ENCODE data around the gene LARP7. TPM values are rescaled to one million over a fixed set of nuclear protein-coding genes. Genes with fewer than 3 reads are reported as not detected.

Gene LARP7
- total RNA-seq, 1 donor from 2014 or later: 7.3 TPM

DNA sequence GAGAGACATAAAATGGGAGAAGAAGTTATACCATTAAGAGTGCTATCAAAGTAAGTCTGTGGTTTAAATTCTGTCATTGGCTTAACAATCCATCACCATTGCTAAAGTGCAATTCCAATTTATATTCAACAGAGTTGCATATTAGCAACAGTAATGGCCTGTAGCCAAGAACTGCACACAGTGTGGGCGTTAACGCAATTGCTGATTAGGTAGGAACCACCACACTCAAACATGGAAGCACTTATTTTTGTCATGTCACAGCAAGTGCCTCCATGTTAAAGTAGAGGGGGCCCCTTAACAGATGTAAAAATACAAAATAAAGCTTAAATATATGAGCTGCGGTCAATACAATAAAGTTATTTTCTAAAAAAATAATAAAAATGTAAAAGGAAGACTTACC, 10.8 kb downstream of the LARP7 start:
- Histone ChIP-seq H3K27me3 (no peaks in the 10 kb centered on the region), H3K9me3 (no peaks in the 10 kb centered on the region), H3K27ac (no peak overlapping the region), H3K36me3 (peaks cover 43 to 65% of the 10 kb centered on the region in 2 donors), H3K4me3 (no peak overlapping the region), H3K4me1 (no peaks in the 10 kb centered on the region)
- no peak for DNase-seq (ENCODE audit: low spot score in 2 of 2)
- intact Hi-C loops (cut with DNase I): no loop called here
- TF ChIP-seq, protein P1, sequence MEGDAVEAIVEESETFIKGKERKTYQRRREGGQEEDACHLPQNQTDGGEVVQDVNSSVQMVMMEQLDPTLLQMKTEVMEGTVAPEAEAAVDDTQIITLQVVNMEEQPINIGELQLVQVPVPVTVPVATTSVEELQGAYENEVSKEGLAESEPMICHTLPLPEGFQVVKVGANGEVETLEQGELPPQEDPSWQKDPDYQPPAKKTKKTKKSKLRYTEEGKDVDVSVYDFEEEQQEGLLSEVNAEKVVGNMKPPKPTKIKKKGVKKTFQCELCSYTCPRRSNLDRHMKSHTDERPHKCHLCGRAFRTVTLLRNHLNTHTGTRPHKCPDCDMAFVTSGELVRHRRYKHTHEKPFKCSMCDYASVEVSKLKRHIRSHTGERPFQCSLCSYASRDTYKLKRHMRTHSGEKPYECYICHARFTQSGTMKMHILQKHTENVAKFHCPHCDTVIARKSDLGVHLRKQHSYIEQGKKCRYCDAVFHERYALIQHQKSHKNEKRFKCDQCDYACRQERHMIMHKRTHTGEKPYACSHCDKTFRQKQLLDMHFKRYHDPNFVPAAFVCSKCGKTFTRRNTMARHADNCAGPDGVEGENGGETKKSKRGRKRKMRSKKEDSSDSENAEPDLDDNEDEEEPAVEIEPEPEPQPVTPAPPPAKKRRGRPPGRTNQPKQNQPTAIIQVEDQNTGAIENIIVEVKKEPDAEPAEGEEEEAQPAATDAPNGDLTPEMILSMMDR (IDR thresholded peaks at IDR 0.05): no peak

DNA sequence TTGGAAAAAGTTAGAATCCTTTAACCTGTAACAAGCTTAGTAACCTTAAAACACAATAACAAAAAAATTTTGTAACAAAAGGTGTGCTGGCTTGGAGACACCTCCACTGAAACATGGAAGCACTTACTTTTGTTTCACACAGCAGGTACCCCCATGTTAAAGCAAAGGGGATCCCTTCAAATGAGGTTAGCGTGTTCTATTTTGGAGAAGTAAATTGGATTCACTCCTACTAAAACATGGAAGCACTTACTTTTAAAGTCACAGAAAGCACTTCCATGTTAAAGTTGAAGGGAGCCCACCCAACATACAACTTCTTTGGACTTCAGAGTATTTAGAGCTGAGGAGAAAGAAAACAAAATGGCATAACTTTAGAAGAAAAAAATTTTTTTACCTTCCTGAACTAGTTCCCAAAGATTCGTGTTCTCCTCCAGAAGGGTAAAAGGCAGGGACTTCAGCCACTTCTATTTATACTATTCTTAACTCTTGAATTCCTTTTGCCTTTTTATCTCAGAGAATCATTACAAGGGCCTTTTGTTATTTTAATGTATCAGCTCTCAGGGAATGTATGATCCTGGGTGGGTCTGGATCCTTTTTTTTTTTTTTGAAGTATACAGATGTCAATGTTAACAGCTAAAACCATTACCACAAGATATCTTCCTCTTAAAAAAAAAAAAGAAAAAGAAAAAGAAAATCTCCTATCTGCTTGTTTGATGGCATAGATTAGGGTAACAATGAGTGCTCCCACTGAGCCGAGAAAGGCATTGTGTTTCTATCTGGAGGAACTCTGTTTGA, 11.5 kb downstream of the LARP7 start:
- no peaks in the 10 kb centered on the region for H3K27me3 ChIP-seq
- TF ChIP-seq, protein P1 (IDR thresholded peaks at IDR 0.05): no peak
- no peaks in the 10 kb centered on the region for H3K9me3 ChIP-seq
- H3K27ac ChIP-seq: no peak overlapping the region
- no peaks in the 10 kb centered on the region for H3K4me1 ChIP-seq
- no peak for DNase-seq (ENCODE audit: low spot score in 2 of 2)
- intact Hi-C loops (cut with DNase I): no loop called here
- H3K36me3 ChIP-seq: peaks cover 47 to 72% of the 10 kb centered on the region in 2 donors
- no peak overlapping the region for H3K4me3 ChIP-seq

DNA sequence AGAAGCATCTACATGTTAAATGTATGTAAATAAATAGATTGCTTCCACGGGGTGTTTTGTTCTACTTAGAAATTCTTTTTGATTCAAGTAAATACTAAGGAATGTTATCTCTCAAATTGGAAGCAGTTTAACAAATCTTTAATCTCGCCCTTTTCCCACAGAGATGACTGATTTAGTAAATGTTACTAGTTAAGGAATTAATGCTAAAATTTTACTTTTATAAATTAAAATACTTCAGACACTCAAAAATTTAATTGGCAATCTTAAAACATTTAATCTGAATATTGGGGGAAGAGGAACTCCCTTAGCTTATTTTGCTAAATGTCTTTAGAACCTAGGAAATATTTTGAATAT, 12.1 kb downstream of the LARP7 start:
- H3K4me1 ChIP-seq: no peaks in the 10 kb centered on the region
- H3K4me3 ChIP-seq: no peak overlapping the region
- TF ChIP-seq, protein P1 (IDR thresholded peaks at IDR 0.05): no peak
- H3K9me3 ChIP-seq: no peaks in the 10 kb centered on the region
- H3K27me3 ChIP-seq: no peaks in the 10 kb centered on the region
- no peak for DNase-seq (ENCODE audit: low spot score in 2 of 2)
- H3K27ac ChIP-seq: no peak overlapping the region
- H3K36me3 ChIP-seq: peaks cover 52 to 78% of the 10 kb centered on the region in 2 donors
- intact Hi-C loops (cut with DNase I): no loop called here

DNA sequence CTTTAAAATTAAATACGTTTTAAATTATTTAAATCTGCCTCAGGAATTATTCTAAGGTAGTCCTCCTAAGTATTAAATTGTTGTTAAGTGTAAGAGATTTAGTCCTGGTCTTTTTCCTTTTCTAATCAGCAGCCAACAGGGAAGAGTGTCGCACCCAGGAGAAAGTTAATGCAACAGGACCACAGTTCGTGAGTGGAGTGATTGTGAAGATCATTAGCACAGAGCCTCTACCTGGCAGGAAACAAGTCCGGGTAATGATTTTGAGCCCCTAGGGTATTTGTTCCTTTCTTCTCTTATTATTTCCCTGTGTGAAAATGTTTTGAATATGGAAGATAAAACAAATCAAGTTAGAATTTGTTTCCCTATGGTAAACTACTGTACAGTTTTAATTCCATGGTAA, 13.4 kb downstream of the LARP7 start:
- peaks cover 57 to 89% of the 10 kb centered on the region in 2 donors for H3K36me3 ChIP-seq

DNA sequence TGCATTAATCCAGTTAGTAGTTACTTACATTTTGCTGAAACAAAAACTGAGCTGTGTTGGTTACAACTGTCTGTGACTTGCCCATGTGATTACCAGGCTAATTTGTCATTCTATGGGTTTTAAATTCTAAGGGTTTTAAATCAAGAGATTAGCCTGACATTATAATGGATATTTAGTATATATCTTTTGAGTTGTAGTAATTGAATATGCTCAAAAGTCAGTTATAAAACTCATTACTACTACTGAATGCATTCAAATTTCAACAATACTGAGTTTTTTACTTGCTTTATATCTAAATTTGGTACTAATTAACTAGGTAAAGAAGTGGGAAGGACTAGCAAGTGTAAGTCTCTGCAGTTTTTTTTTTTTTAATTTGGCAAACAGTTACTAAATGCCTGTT, 14.7 kb downstream of the LARP7 start:
- no peaks in the 10 kb centered on the region for H3K4me1 ChIP-seq
- TF ChIP-seq, protein P1 (IDR thresholded peaks at IDR 0.05): no peak
- no peak for DNase-seq (ENCODE audit: low spot score in 2 of 2)
- H3K27ac ChIP-seq: no peak overlapping the region
- no peaks in the 10 kb centered on the region for H3K9me3 ChIP-seq
- H3K27me3 ChIP-seq: no peaks in the 10 kb centered on the region
- peaks cover 53 to 89% of the 10 kb centered on the region in 2 donors for H3K36me3 ChIP-seq
- no peak overlapping the region for H3K4me3 ChIP-seq
- intact Hi-C loops (cut with DNase I): no loop called here

More for the DNA sequence above, 13.4 kb downstream of the LARP7 start:
- TF ChIP-seq, protein P1 (IDR thresholded peaks at IDR 0.05): no peak
- no peak overlapping the region for H3K4me3 ChIP-seq
- no peaks in the 10 kb centered on the region for H3K27me3 ChIP-seq
- H3K9me3 ChIP-seq: no peaks in the 10 kb centered on the region
- intact Hi-C loops (cut with DNase I): no loop called here
- no peaks in the 10 kb centered on the region for H3K4me1 ChIP-seq
- no peak for DNase-seq (ENCODE audit: low spot score in 2 of 2)
- H3K27ac ChIP-seq: no peak overlapping the region

Data from ascending aorta (tissue), 2 donors.